DMS 273 treated with DMSO at 0.1 percent for 48 hours (cell line): Measurements from ENCODE around the gene UQCR10.

Experiments used
- DNase-seq: peaks from one replicate; lab custom pipeline; 2025; lab: John Stamatoyannopoulos, UW

UQCR10 gene

GRCh38 chr22:29762263-29762662, 4.9 kb upstream of the UQCR10 start:
- DNase-seq: no peak

GRCh38 chr22:29765905-29766631, 1.1 kb upstream of the UQCR10 start:
- no peak for DNase-seq

GRCh38 chr22:29766632-29767170, 468 bp upstream of the UQCR10 start, which contains the start of gene ZMAT5:
TSS of gene ZMAT5 (minus strand) at chr22:29767007. CDS start at chr22:29748544, 18,463 bp downstream.
- DNase-seq: peak; percentile 83

GRCh38 chr22:29768052-29768693, 1.0 kb downstream of the UQCR10 start:
- no peak for DNase-seq

- DNase-seq: no peak
These were observed 2.7 kb downstream of the UQCR10 start for GRCh38 chr22:29769723-29770321.

- DNase-seq: peak; percentile 56
These were observed 5.0 kb downstream of the UQCR10 start for GRCh38 chr22:29772170-29772641.

GRCh38 chr22:29773233-29773632, 6.1 kb downstream of the UQCR10 start:
- no peak for DNase-seq

- DNase-seq: no peak
These were observed 13.1 kb downstream of the UQCR10 start for GRCh38 chr22:29780220-29780619.

- no peak for DNase-seq
These were observed 13.8 kb downstream of the UQCR10 start for GRCh38 chr22:29780748-29781676.

GRCh38 chr22:29782061-29782845, 15.1 kb downstream of the UQCR10 start:
- no peak for DNase-seq

GRCh38 chr22:29784451-29785361, 17.5 kb downstream of the UQCR10 start:
- no peak for DNase-seq

GRCh38 chr22:29786031-29786430, 18.9 kb downstream of the UQCR10 start:
- DNase-seq: no peak

- DNase-seq: no peak
These were observed 20.3 kb downstream of the UQCR10 start for GRCh38 chr22:29787371-29787980.

GRCh38 chr22:29788339-29789279, 21.4 kb downstream of the UQCR10 start:
- DNase-seq: no peak

GRCh38 chr22:29790061-29790460, 22.9 kb downstream of the UQCR10 start:
- no peak for DNase-seq

- DNase-seq: no peak
These were observed 26.2 kb downstream of the UQCR10 start for GRCh38 chr22:29793396-29793795.

- DNase-seq: no peak
These were observed 28.5 kb downstream of the UQCR10 start for GRCh38 chr22:29795663-29796062.

- DNase-seq: no peak
These were observed 30.2 kb downstream of the UQCR10 start for GRCh38 chr22:29797351-29797750.
